Uterus (tissue), 4 donors: Measurements from ENCODE around the gene NR2C2. TPM values are rescaled to one million over a fixed set of nuclear protein-coding genes. Genes with fewer than 3 reads are reported as not detected.

Experiments used
- DNase-seq, 2 donors: peaks; one replicate each; pipeline ENCODE4 v3.0.0-alpha.2; 2019 to 2020
- H3K27ac ChIP-seq, 2 donors: fragments of 200-600 bp; sonication (generic); 1 replicate in 1 of 2; 2 replicates in 1 of 2; pipeline ENCODE4 v1.5.1; 2016 to 2018
- H3K27me3 ChIP-seq, 2 donors: fragments of 200-600 bp; sonication (generic); one replicate each; pipeline ENCODE4 v1.5.1; 2018 to 2019; ENCODE audit warnings: control low read depth in 1 of 2
- H3K36me3 ChIP-seq, 2 donors: fragments of 200-600 bp; sonication (generic); one replicate each; pipeline ENCODE4 v1.5.1; 2019; ENCODE audit warnings: control low read depth in 1 of 2
- H3K4me1 ChIP-seq, 2 donors: fragments of 200-600 bp; sonication (generic); one replicate each; pipeline ENCODE4 v1.5.1; 2018 to 2019; ENCODE audit warnings: control low read depth in 1 of 2
- H3K4me3 ChIP-seq, 2 donors: fragments of 200-600 bp; sonication (generic); 1 replicate in 1 of 2; 2 replicates in 1 of 2; pipeline ENCODE4 v1.5.1; 2018 to 2019; ENCODE audit warnings: mild to moderate bottlenecking in 1 of 2
- H3K9me3 ChIP-seq, 2 donors: fragments of 200-600 bp; sonication (generic); one replicate each; pipeline ENCODE4 v1.5.1; 2019; ENCODE audit warnings: control low read depth in 1 of 2
- CTCF ChIP-seq, 4 experiments: fragments of 200-600 bp in 2 of 4; fragments of 450-650 bp in 2 of 4; sonication (generic) in 2 of 4; IDR thresholded peaks; one replicate each; pipeline ENCODE4 v1.5.1; 2016 to 2019; ENCODE audit warnings: antibody characterized with exemption in 4 of 4, mild to moderate bottlenecking in 2 of 4, moderate library complexity in 1 of 4
- POLR2A ChIP-seq, 2 donors: fragments of 450-650 bp; IDR thresholded peaks; one replicate each; pipeline ENCODE4 v1.6.1; 2016; ENCODE audit warnings: antibody characterized with exemption in 2 of 2, mild to moderate bottlenecking in 1 of 2, moderate library complexity in 1 of 2
- intact Hi-C: fragments of 100-400 bp; cut with DNase I; formaldehyde crosslinking; loops from one replicate; pipeline ENCODE4 v1.15.1; 2023; ENCODE audit warnings: low total_unique reads
- total RNA-seq, 4 donors: library from RNA; depleted of rRNA in 3 of 4; stranded (reverse); fragments of >200 nt in 3 of 4; gene quantifications; one replicate each; pipeline versions ENCODE4 v1.1.0 to v1.2.4, GENCODE V29; 2014 to 2023
- donor health status: DM: yes; HTN: yes; CAD: no.

Gene NR2C2
- total RNA-seq, 4 donors from 2014 or later: 29.7 to 78.3 (median 61.0) TPM

DNA sequence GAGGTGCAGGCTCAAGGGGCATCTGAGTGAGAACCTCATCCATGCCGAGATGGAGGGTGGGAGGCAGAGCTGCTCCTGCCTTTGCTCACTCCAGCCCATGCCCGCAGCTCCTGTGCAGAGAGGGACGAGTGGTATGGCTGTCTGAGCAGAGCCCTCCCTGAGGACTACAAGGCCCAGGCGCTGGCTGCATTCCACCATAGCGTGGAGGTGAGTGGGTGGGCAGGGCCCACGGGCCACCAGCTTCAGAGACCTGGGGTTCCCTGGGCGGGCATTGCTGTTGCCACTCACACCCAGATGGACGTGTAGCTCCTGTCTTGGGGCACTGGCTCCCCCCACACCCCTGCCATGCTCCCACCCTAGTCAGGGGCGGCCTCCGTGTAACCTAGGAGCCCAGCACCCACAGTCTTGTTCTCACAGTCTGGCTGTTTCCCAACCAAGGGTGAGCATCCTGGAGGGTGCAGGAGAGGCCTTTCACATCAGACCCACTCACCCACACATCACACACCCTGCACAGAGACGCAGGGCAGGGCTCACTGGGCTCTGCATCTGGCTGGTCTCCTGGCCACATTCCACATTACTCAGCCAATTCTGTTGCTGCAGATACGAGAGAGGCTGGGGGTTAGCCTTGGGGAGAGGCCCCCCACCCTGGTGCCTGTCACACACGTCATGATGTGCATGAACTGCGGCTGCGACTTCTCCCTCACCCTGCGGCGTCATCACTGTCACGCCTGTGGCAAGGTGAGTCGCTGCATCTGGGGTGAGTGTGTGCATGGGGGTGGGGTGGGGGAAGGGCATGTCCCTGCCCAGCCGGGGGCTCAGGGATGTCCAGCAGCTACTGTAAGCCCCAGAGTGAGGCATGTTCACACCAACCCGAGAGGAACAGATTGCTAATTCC is 25.3 kb upstream of the NR2C2 start:
- no peak overlapping the region for H3K4me3 ChIP-seq
- H3K27ac ChIP-seq: no peak overlapping the region
- TF ChIP-seq POLR2A (IDR thresholded peaks at IDR 0.05) (no peak), CTCF (IDR thresholded peaks at IDR 0.05) (no peak)
- H3K9me3 ChIP-seq: no peaks in the 10 kb centered on the region
- H3K27me3 ChIP-seq: no peaks in the 10 kb centered on the region
- intact Hi-C loops: loop anchor here (2.0 kb wide), 1 partner anchor 249 kb away; no protein-coding TSS in a partner anchor
- H3K36me3 ChIP-seq: no peaks in the 10 kb centered on the region
- no peaks in the 10 kb centered on the region for H3K4me1 ChIP-seq
- peak in 1 of 2 donors; percentile 18 for DNase-seq

DNA sequence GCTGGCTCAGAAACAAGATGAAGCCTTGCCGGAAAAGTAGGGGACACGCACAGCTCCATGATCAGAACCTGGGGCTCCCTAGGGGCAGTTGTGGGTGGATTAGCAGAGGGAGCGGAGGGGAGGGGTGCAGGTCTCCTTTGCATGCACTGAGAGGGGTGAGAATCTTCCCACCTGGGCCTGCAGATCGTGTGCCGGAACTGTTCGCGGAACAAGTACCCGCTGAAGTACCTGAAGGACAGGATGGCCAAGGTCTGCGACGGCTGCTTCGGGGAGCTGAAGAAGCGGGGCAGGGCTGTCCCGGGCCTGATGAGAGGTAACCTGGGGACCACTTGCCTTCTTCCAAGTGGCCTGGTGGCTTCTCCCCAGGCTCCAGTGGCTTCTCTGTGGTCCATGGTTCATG is 24.5 kb upstream of the NR2C2 start:
- DNase-seq: no peak
- H3K9me3 ChIP-seq: no peaks in the 10 kb centered on the region
- H3K27me3 ChIP-seq: no peaks in the 10 kb centered on the region
- H3K4me1 ChIP-seq: no peaks in the 10 kb centered on the region
- no peaks in the 10 kb centered on the region for H3K36me3 ChIP-seq
- H3K27ac ChIP-seq: no peak overlapping the region
- intact Hi-C loops: no loop called here
- TF ChIP-seq CTCF (IDR thresholded peaks at IDR 0.05) (no peak), POLR2A (IDR thresholded peaks at IDR 0.05) (no peak)
- no peak overlapping the region for H3K4me3 ChIP-seq

- Histone ChIP-seq H3K9me3 (no peaks in the 10 kb centered on the region), H3K27ac (no peak overlapping the region), H3K4me1 (no peaks in the 10 kb centered on the region), H3K4me3 (no peak overlapping the region), H3K36me3 (no peaks in the 10 kb centered on the region), H3K27me3 (no peaks in the 10 kb centered on the region)
- TF ChIP-seq POLR2A (IDR thresholded peaks at IDR 0.05): no peak
- TF ChIP-seq CTCF (IDR thresholded peaks at IDR 0.05): no peak
- intact Hi-C loops: no loop called here
- no peak for DNase-seq
These were observed 23.9 kb upstream of the NR2C2 start for GRCh38 chr3:14923476-14923875.

- intact Hi-C loops: no loop called here
- H3K36me3 ChIP-seq: no peaks in the 10 kb centered on the region
- H3K4me1 ChIP-seq: no peaks in the 10 kb centered on the region
- H3K9me3 ChIP-seq: no peaks in the 10 kb centered on the region
- no peak for DNase-seq
- no peak overlapping the region for H3K4me3 ChIP-seq
- H3K27ac ChIP-seq: no peak overlapping the region
- H3K27me3 ChIP-seq: no peaks in the 10 kb centered on the region
- TF ChIP-seq CTCF (IDR thresholded peaks at IDR 0.05): peak; percentile 44 to 63 (median 56)
- TF ChIP-seq POLR2A (IDR thresholded peaks at IDR 0.05): no peak
These were observed 21.4 kb upstream of the NR2C2 start for GRCh38 chr3:14925729-14926591.

GRCh38 chr3:14926592-14926991 is 20.8 kb upstream of the NR2C2 start:
- no peak for DNase-seq
- no peak overlapping the region for H3K4me3 ChIP-seq
- intact Hi-C loops: no loop called here
- TF ChIP-seq POLR2A (IDR thresholded peaks at IDR 0.05) (no peak), CTCF (IDR thresholded peaks at IDR 0.05) (no peak)
- H3K27ac ChIP-seq: no peak overlapping the region
- no peaks in the 10 kb centered on the region for H3K9me3 ChIP-seq
- H3K4me1 ChIP-seq: no peaks in the 10 kb centered on the region
- no peaks in the 10 kb centered on the region for H3K36me3 ChIP-seq
- no peaks in the 10 kb centered on the region for H3K27me3 ChIP-seq
